KOPT-K1 (cell line): ENCODE data around the gene EIF4G3.
"Not testable (repeated sequence)": the region's sequence is repeated elsewhere in the genome, so short reads cannot be mapped to it uniquely, and the experiment has no call there.

Experiments used
- H3K27ac ChIP-seq: fragments of 200-600 bp; sonication (generic); 2 replicates; pipeline ENCODE4 v1.5.1; 2016; ENCODE audit warnings: antibody characterized with exemption, mild to moderate bottlenecking, low read depth, low read length; ENCODE audit not compliant: poor library complexity, severe bottlenecking
- H3K36me3 ChIP-seq: fragments of 200-600 bp; sonication (generic); 2 replicates; pipeline ENCODE4 v1.5.1; 2017; ENCODE audit warnings: antibody characterized with exemption, mild to moderate bottlenecking, low read length, moderate library complexity; ENCODE audit not compliant: insufficient read depth
- H3K9me3 ChIP-seq: fragments of 200-600 bp; sonication (generic); 2 replicates; pipeline ENCODE4 v1.5.1; 2017; ENCODE audit warnings: antibody characterized with exemption, low read length, mild to moderate bottlenecking; ENCODE audit not compliant: insufficient read depth, poor library complexity, severe bottlenecking

EIF4G3 gene

GRCh38 chr1:20829531-20829930 is 347.2 kb downstream of the EIF4G3 start:
- Histone ChIP-seq H3K36me3 (peaks cover 18% of the 10 kb centered on the region), H3K27ac (no peak overlapping the region)

GRCh38 chr1:20823845-20824244 is 352.9 kb downstream of the EIF4G3 start:
- H3K27ac ChIP-seq, result no peak overlapping the region
- H3K36me3 ChIP-seq, result peaks cover 23% of the 10 kb centered on the region
- H3K9me3 ChIP-seq, result no peaks in the 10 kb centered on the region

More at GRCh38 chr1:20829531-20829930, 347.2 kb downstream of the EIF4G3 start:
- H3K9me3 ChIP-seq, result no peaks in the 10 kb centered on the region

- H3K9me3 ChIP-seq, result no peaks in the 10 kb centered on the region
- no peak overlapping the region for H3K27ac ChIP-seq
- H3K36me3 ChIP-seq, result 0 out of 2 replicates have a peak, but pooled peaks cover 8% of the 10 kb centered on the region
Measured at GRCh38 chr1:20821466-20821865, 355.2 kb downstream of the EIF4G3 start.

- Histone ChIP-seq H3K27ac (no peak overlapping the region), H3K36me3 (0 out of 2 replicates have a peak, but pooled peaks cover 8% of the 10 kb centered on the region)
Measured at GRCh38 chr1:20819818-20820217, 356.9 kb downstream of the EIF4G3 start.

GRCh38 chr1:20814534-20814871 is 362.2 kb downstream of the EIF4G3 start:
- Histone ChIP-seq H3K36me3 (no peaks in the 10 kb centered on the region), H3K9me3 (no peaks in the 10 kb centered on the region), H3K27ac (no peak overlapping the region)

More at GRCh38 chr1:20819818-20820217, 356.9 kb downstream of the EIF4G3 start:
- no peaks in the 10 kb centered on the region for H3K9me3 ChIP-seq

- H3K27ac ChIP-seq, result no peak overlapping the region
- H3K36me3 ChIP-seq, result peaks cover 4% of the 10 kb centered on the region; the same call in 1 of the 2 replicates
Measured at GRCh38 chr1:20811916-20812315, 364.8 kb downstream of the EIF4G3 start.

GRCh38 chr1:20793236-20793635 is 383.5 kb downstream of the EIF4G3 start:
- H3K27ac ChIP-seq, result no peak overlapping the region
- no peaks in the 10 kb centered on the region for H3K9me3 ChIP-seq
- no peaks in the 10 kb centered on the region for H3K36me3 ChIP-seq

More at GRCh38 chr1:20811916-20812315, 364.8 kb downstream of the EIF4G3 start:
- H3K9me3 ChIP-seq, result no peaks in the 10 kb centered on the region

- Histone ChIP-seq H3K27ac (no peak overlapping the region), H3K9me3 (no peaks in the 10 kb centered on the region), H3K36me3 (no peaks in the 10 kb centered on the region)
Measured at GRCh38 chr1:20792196-20792595, 384.5 kb downstream of the EIF4G3 start.

GRCh38 chr1:20790785-20791184 is 385.9 kb downstream of the EIF4G3 start:
- Histone ChIP-seq H3K27ac (no peak overlapping the region), H3K9me3 (no peaks in the 10 kb centered on the region), H3K36me3 (no peaks in the 10 kb centered on the region)

GRCh38 chr1:20789598-20789997 is 387.1 kb downstream of the EIF4G3 start:
- not testable (repeated sequence) for H3K36me3 ChIP-seq, H3K9me3 ChIP-seq, H3K27ac ChIP-seq

GRCh38 chr1:20787840-20788795 is 388.6 kb downstream of the EIF4G3 start:
- Histone ChIP-seq H3K36me3 (peaks cover 12% of the 10 kb centered on the region; the same call in 1 of the 2 replicates), H3K9me3 (no peaks in the 10 kb centered on the region), H3K27ac (peak overlapping the region; percentile 91)

GRCh38 chr1:20787029-20787839 is 389.5 kb downstream of the EIF4G3 start, which contains the start of gene HP1BP3:
TSS of gene HP1BP3 (minus strand) at chr1:20787307. CDS start at chr1:20780440, 6,867 bp downstream.
- H3K27ac ChIP-seq, result peak within 1 kb of the TSS; percentile 91
- peaks cover 19% of the 10 kb centered on the region; the same call in 1 of the 2 replicates for H3K36me3 ChIP-seq
- no peaks in the 10 kb centered on the region for H3K9me3 ChIP-seq

GRCh38 chr1:20786253-20787028 is 390.3 kb downstream of the EIF4G3 start:
- H3K36me3 ChIP-seq, result peaks cover 26% of the 10 kb centered on the region; the same call in 1 of the 2 replicates
- H3K9me3 ChIP-seq, result no peaks in the 10 kb centered on the region
- H3K27ac ChIP-seq, result peak overlapping the region; percentile 91

- Histone ChIP-seq H3K27ac (peak overlapping the region; percentile 91), H3K9me3 (no peaks in the 10 kb centered on the region), H3K36me3 (peaks cover 30% of the 10 kb centered on the region)
Measured at GRCh38 chr1:20785907-20786252, 390.8 kb downstream of the EIF4G3 start.
